Measurements from ENCODE around the gene MCL1.
"Not testable (repeated sequence)": the region's sequence is repeated elsewhere in the genome, so short reads cannot be mapped to it uniquely, and the experiment has no call there.

MCL1 gene

GRCh38 chr1:150567717-150568593 is 11.5 kb downstream of the MCL1 start:
- ChIA-PET POLR2A (ENCODE audit: low non-redundant PET) (interaction anchor here (0.9 to 1.9 kb wide), 2 partner anchors 11 to 53 kb away, joined by 3 to 16 read pairs; partner anchors contain the start of genes FALEC and MCL1), CTCF (no interaction called here)
- peak; percentile 87 for DNase-seq (ENCODE audit: low spot score)
- H3K27ac ChIP-seq: peak overlapping the region; percentile 100
- TF ChIP-seq CTCF (conservative IDR thresholded peaks at IDR 0.05; ENCODE audit: low read depth): no peak

- H3K27ac ChIP-seq: peak overlapping the region; percentile 100
- DNase-seq (ENCODE audit: low spot score): no peak
- TF ChIP-seq CTCF (conservative IDR thresholded peaks at IDR 0.05; ENCODE audit: low read depth): no peak
- ChIA-PET POLR2A (ENCODE audit: low non-redundant PET) (interaction anchor here (0.9 to 1.9 kb wide), 2 partner anchors 11 to 52 kb away, joined by 3 to 16 read pairs; partner anchors contain the start of genes FALEC and MCL1), CTCF (no interaction called here)
Observed at GRCh38 chr1:150567341-150567716, 12.1 kb downstream of the MCL1 start.

DNA sequence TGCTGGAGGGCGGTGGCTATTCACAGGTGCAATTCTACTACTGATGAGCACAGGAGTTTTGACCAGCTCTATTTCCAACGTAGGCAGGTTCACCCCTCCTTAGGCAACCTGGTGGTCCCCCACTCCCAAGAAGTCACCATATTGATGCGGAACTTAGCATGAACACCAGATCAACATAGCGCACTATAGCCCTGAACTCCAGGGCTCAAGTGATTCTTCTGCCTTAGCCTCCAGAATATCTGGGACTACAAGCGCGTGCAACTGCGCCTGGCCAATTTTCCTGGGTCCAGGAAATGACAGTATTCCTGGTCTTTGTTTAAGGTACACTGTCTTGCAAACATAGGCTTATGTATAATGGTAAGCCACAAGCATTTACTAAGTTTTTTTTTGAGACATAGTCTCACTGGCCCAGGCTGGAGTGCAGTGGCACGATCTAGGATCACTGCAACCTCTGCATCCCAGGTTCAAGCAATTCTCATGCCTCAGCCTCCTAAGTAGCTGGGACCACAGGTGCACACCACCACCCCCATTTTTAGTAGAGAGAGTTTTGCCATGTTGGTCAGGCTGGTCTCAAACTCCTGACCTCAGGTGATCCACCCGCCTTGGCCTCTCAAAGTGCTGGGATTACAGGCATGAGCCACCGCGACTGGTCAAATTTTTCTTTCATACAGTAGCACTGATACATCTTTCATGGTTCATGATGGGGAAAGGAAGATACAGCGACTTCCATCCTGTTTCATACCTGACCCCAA is 12.6 kb downstream of the MCL1 start:
- ChIA-PET CTCF (no interaction called here), POLR2A (ENCODE audit: low non-redundant PET) (interaction anchor here (1.9 kb wide), 1 partner anchor 12 kb away, joined by 16 read pairs; the partner anchor contains the start of gene MCL1)
- TF ChIP-seq CTCF (conservative IDR thresholded peaks at IDR 0.05; ENCODE audit: low read depth): no peak
- DNase-seq (ENCODE audit: low spot score): no peak
- H3K27ac ChIP-seq: peak overlapping the region; percentile 100

DNA sequence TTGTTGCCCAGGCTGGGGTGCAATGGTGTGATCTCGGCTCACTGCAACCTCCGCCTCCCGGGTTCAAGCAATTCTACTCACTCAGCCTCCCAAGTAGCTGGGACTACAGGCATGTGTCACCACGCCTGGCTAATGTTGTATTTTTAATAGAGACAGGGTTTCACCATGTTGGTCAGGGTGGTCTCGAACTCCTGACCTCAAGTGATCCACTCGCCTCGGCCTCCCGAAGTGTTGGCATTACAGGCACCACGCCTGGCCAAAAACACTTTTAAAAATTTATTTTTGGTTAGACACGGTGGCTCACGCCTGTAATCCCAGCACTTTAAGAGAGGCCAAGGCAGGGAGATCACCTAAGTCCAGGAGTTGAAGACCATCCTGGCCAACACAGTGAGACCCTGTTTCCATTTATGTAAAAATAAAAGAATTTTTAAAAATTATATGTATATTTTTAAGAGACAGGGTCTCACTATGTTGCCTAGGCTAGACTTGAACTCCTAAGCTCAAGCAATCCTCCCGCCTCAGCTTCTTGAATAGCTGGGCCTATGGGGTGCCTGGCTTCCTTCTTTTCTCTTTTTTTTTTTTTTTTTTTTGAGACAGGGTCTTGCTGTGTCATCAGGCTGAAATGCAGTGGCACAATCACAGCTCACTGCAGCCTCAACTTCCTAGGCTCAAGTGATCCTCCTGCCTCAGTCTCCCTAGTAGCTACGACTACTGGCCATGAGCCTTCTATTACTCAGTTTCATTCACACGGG is 14.0 kb downstream of the MCL1 start:
- H3K27ac ChIP-seq: peak overlapping the region; percentile 100
- CTCF ChIA-PET; DNase-seq (ENCODE audit: low spot score); POLR2A ChIA-PET (ENCODE audit: low non-redundant PET): not testable (repeated sequence)

DNA sequence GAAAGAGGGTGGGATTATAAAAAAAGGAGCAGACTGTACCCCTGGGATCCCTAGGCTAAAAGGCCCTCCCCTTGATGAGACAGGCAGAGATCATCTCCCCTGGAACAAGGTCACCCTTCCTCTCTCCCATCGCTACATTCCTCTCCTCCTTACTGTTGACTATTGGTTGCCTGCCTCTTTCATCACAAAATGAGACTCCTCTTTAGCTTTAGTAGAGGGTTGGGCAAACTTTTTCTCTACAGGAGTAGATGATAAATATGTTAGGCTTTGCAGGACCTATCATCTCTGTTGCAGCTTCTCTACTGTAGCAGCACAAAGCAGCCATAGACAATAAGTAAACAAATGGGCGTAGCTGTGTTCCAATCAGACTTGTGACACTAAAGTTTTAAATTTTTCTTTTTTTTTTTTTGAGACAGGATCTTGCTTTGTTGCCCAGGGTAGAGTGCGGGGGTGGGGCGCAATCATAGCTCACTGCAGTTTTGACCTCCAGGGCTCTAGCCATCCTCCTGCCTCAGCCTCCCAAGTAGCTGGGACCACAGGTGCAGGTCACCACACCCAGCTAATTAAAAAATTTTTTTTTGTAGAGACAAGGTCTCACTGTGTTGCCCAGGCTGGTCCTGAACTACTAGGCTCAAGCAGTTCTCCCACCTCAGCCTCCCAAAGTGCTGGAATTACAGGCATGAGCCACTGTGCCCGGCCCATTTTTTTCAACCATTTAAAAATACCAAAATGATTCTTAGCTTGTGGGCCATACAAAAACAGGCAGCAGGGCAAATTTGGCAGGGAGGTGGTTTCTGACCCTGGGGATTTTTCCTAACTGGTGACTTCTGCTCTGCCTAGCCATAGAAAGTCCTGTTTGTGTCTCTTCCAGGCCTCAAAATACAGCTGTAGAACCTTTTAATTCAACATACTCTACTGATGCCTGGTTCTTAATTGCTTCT is 15.1 kb downstream of the MCL1 start:
- POLR2A ChIA-PET (ENCODE audit: low non-redundant PET): interaction anchor here (0.7 kb wide), 1 partner anchor 11 kb away, joined by 3 read pairs; no protein-coding TSS in a partner anchor
- H3K27ac ChIP-seq: peak overlapping the region; percentile 100
- TF ChIP-seq CTCF (conservative IDR thresholded peaks at IDR 0.05; ENCODE audit: low read depth): no peak
- CTCF ChIA-PET: interaction anchor here (0.6 to 1.6 kb wide), 3 partner anchors 29 to 249 kb away, joined by 3 read pairs; no protein-coding TSS in a partner anchor
- DNase-seq (ENCODE audit: low spot score): no peak
